HG03095 (cell line): ENCODE measurements around the gene RWDD3.

ENCODE experiments used
- ATAC-seq: cut with Tn5 transposase; IDR thresholded peaks from one replicate; pipeline ENCODE4 v1.9.1; 2021; ENCODE audit warnings: moderate library complexity; ENCODE audit not compliant: unreplicated experiment

RWDD3 gene

GRCh38 chr1:95233737-95234500 is at the start of gene RWDD3:
Gene RWDD3 (plus strand): TSS chr1:95234210. CDS start chr1:95234231, 21 bp downstream.
- ATAC-seq = peak; percentile 97

GRCh38 chr1:95186149-95186548 is 47.9 kb upstream of the RWDD3 start:
- ATAC-seq = no peak

- ATAC-seq = no peak
Measured at GRCh38 chr1:95193591-95193990, 40.4 kb upstream of the RWDD3 start.

GRCh38 chr1:95195046-95195445 is 39.0 kb upstream of the RWDD3 start:
- no peak for ATAC-seq

- no peak for ATAC-seq
Measured at GRCh38 chr1:95196017-95196416, 38.0 kb upstream of the RWDD3 start.

- no peak for ATAC-seq
Measured at GRCh38 chr1:95197616-95198252, 36.3 kb upstream of the RWDD3 start.

GRCh38 chr1:95201905-95202304 is 32.1 kb upstream of the RWDD3 start:
- ATAC-seq = no peak

GRCh38 chr1:95203908-95204437 is 30.0 kb upstream of the RWDD3 start:
- no peak for ATAC-seq

- no peak for ATAC-seq
Measured at GRCh38 chr1:95206514-95206913, 27.5 kb upstream of the RWDD3 start.

GRCh38 chr1:95207223-95207935 is 26.6 kb upstream of the RWDD3 start:
- no peak for ATAC-seq

- no peak for ATAC-seq
Measured at GRCh38 chr1:95208876-95209275, 25.1 kb upstream of the RWDD3 start.

- no peak for ATAC-seq
Measured at GRCh38 chr1:95209291-95209690, 24.7 kb upstream of the RWDD3 start.

- no peak for ATAC-seq
Measured at GRCh38 chr1:95216292-95216990, 17.6 kb upstream of the RWDD3 start.

- no peak for ATAC-seq
Measured at GRCh38 chr1:95217371-95217770, 16.6 kb upstream of the RWDD3 start.

GRCh38 chr1:95219407-95219806 is 14.6 kb upstream of the RWDD3 start:
- ATAC-seq = no peak

- ATAC-seq = no peak
Measured at GRCh38 chr1:95221306-95221705, 12.7 kb upstream of the RWDD3 start.

- no peak for ATAC-seq
Measured at GRCh38 chr1:95222629-95223028, 11.4 kb upstream of the RWDD3 start.

GRCh38 chr1:95223110-95223509 is 10.9 kb upstream of the RWDD3 start:
- ATAC-seq = no peak

GRCh38 chr1:95226781-95227660 is 7.0 kb upstream of the RWDD3 start:
- no peak for ATAC-seq

GRCh38 chr1:95229037-95229436 is 5.0 kb upstream of the RWDD3 start:
- ATAC-seq = no peak
